ENCODE data around the gene ATXN10.

Gene ATXN10

DNA sequence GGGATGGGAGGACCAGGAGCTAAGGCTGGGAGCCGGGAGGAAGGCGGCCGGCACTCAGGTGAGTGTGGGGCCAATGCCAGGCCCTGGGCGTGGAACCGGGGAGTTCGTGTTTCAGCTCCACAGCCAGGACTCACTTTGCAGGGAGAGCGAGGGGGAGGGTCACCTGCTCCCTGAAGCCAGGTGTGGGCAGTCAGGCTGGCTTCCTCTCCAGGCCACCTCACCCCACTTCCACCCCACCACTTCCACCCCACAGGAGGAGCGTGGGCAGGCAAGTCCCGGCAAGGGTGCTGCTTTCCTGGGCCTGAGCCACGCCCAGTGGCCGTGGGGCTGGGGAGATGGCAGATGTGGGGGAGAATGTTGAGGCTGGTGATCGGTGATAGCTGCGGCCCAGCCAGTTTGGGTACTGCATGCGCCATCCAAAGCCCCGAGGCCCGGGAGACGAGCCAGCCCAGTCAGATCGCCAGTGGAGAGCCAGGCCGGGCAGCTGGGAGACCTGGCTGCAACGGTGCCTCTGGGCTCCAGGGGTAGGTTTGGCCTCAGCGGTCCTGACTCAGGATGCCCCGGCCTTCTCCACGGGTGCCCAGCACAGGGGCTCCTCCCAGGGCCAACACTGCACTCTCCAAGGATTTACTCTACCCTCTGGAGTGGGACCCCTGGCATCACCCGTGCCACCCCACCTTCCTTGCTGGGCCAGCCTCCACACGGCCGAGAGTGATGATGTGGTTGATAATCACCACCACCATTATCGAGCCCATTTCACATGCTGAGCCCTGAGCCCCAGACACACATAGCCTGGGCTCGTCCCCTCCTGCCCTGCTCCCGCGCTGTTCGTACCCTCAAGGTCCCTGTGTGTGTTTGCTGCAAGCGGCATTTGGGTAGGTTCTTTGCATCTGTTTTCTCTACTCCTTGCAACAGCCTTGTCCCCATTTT is 211.5 kb downstream of the ATXN10 start:
- no peak for DNase-seq

DNA sequence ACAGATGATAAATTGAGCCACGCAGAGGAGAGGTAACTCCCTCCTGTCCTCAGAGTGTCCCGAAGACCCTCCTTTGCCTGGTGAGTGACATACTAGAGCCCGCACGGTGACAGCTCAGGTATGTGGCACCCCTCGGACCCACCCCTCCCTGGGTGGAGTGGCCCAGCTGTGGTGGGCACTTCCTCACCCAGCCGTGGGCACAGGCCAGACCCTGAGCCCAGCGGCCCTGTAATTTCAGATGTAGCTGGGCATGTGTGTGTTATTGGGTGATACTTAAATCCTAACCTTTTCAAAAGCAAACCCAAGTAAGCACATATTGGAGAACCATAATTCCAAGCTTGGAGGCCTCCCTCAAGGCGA is 212.2 kb downstream of the ATXN10 start:
- DNase-seq: no peak

DNA sequence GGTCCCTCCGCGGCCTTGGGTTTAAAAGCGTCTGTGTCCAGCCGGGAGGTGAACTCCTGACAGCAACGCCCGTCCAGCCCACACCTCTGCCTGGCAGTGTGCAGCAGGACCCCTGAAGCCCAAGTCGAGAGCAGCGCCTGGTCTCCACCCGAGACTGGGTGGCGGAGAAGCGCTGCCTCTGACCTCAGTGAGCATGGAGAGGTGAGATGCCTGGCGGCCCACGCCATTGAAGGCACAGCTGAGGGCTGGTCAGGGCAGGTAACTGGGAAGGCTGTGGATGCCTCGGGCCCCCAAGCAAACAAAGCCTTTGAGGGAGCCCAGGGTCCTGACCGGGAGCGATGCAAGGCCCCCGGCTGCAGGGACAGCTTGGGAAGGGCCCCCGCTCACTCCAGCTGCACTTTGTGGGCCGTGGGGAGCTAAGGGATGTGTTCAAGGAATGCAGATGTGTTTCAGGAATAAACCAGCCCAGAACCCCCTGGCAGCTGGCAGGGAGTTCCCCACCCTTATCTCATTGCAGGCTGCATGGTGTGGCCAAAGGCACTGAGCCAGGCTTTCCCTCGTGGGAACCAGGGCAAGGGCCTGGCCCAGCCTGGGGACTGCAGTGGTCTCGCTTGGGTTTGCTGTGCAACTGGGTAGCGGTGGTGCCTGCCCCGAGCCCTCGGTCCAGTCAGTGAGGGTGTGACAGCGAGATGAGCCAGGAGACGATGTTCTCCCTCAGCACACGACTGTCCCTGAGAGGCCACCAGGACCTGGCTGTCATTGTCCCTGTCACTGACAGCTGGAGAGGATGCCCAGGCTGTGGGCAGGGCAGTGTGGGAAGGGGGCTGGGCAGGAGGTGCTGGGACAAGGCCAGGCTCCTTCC is 212.8 kb downstream of the ATXN10 start:
- DNase-seq: no peak

DNA sequence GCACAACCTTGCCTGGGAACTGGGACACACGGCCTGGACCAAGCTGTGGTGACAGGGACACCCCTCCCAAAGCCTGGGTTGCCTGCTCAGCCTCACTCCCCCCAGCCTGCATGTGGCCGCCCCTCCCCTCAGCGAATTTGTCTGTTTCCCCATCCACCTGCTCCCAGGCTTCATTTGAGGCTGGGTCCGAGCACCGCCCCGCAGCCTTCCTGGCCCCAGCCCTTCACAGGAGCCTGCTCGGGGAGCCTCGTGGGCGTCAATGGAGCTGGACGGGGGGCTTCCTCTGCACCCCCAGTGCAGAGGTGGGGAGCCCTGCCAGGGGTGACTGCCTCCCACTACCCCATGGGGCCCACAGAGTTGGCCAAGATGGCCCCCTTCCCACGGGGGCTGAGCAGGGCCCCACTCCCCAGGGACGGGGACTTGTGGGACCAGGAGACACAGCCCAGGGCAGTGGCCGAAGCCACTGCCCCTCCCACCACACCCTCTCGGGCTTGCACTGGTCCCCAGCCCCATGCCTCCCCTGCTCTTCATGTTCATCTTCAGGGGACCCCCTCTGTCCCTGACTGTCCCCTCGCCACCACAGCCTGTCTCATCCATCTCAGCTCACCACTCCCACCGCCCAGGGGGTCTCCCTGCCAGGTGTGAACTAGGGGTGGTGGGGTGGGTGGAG is 213.7 kb downstream of the ATXN10 start:
- DNase-seq: no peak

DNA sequence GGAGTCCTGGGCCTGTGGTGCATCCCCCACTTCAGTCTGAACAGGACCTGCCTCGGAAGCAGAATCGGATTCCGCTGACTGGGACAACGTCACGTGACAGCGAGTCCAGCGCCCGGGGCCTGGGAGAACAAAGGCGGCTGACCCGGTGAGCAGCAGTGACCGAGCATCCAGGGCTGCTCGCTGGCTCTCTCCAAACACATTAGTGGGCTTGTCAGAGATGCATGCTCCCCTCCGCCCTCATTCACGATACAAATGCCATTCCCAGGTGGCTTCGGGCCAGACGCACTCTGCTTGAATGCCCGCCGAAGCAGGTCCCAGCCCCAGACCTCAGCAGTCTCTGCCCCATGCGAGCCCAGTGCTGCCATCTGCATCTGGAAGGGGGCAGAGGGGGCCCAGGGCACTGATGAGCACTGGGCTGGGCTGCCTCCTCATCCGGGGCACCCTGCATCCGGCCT is 214.3 kb downstream of the ATXN10 start:
- DNase-seq: no peak

DNA sequence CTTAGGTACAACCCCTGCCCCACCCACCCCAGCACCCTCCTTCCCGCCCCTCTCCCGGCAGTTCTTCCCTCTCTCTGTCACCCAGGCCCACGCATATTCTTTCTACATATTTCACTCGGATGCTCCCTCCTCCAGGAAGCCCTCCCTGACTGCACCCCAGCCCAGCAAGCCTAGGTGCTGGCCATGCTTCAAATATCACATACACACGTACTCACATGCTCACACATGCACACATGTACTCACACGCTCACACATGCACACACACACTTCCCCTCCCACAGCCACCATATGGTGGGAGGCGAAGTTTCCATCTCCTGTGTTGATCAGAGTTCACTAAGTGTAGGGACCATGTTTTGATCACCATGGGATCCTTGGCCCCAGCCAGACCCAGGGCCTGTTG is 214.9 kb downstream of the ATXN10 start:
- DNase-seq: no peak

DNA sequence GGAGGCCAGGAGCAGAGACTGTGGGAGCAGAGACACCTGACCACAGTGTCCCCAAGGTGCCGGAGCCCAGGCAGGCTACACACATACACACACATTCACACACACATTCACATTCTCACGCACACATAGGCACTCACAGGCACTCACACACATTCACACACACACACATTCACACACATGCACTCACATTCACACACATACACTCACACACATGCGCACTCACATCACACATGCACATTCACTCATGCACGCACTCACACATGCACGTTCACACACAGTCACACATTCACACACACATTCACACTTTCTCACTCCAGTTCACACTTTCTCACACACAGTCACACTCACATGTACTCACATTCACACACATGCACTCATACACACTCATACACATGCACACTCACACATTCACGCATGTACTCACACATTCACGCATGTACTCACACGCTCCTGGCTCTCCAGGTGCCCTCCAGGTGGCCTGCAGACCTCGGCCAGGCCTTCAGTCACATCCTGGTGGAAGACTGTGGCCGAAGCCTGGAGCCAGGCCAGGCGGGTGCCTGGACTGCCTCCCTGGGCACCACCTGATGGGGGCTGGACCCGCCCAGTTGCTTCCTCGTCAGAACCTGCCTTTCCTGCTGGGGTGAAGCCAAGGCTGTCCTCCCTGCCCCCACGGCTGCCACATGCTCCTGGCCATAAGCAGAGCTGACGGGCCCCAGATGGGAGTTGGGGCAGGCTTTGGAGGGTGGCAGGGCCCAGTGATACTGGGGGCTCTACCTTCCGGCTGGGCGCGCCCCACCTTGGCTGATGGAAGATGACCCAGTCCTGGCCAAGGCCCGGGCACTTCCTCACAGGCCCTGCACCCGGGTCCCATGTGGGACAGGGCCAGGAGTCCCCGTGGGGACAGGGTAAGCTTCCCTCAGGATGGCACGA is 215.8 kb downstream of the ATXN10 start:
- no peak for DNase-seq

DNA sequence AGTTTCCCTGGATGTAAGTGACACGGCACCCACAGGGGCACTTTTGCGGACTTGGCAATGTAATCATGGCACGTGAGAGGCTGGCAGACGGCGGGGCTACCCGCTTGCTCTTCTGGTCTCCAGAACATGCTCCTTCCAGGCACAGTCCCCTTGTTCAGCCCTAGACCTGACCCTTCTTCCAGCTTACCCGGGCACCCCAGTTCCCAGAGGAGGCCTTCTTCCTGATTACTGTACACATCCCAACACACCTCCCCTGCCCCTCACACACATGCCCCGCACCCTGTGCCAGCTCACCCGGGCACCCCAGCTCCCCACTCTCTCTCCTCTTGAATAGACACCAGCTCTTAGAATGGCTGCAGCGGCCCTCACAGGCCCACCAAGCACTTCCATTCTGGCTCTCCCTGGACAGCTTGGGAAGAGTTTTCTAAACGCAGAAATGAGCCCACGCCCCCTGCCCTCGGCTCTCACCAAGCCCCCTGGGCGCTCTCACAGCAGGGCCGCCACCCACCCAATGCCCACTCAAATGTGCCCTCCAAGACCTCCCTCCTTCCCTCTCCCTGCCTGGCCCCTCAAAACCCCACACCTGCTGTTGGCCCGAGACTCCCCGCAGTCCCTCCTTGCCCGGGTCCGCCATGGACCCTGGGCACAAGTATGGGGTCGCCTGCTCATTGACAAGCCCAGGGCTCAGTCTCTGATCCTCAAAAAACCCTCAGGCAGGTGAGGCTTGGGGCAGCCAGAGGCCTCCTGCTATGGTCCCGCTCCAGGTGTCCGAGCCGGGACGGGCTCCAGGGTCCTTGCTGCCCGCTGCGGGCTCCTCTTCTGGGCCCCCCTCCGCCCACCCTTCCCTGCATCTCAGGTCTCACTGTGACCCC is 216.8 kb downstream of the ATXN10 start:
- DNase-seq: no peak

DNA sequence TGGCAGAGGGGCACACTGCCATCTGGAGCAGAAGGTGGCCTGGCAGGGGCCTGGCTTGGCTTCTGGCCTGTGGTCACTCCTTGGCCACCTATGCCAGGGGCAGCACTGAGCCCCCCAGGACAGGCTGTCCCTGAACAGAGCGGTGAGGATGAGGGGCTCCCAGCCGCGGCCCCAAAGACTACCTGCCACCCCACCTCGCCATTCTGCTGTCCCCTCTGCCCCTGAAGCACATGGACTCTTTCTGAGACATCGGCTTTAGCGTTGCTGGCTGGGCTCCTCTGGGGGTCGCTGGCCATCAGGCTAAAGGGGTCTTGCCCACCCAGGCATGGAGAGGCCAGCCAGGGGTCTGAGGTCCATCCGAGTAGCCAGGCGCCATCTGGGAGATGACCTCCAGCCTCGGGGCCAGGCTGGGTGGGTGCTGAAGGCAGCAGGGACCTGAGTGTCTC is 217.5 kb downstream of the ATXN10 start:
- no peak for DNase-seq

DNA sequence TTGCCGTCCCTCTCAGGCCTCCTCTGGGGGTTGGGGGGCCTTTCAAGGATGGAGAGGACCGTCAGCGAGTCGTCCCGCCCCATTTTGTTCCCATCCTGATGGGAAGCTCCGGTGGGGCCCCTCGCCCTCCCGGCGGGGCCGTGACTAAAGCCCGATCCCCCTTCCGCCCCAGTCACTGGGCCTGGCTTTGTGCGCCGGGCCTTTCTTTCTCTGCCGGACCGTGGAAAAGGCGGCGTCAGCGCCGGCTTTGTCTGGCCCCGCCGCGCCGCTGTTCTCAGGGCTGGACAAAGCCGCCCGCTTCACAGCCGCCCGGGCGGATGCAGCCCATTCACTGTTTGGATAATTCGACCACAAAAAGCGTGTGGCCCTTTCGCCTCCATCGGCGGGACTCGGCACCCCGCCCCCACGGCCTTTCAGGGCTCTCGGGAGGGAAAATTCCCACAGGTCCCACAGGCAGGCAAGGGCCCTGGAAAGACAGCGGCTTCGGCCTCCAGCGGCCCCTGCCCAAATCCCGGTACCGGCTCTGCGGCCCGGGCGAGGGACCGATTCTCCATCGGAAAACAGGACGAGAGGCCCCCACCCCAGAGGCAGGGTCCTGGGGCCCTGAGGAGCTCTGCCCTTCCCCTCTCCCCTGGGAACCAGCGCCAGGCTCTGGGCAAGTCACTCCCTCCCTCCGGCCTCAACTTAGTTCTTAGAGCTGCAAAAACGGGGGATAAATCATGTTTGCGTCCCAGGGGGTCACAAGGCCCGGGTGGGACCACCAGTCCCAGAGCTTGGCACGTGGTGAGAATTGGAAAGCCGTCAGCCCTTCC is 218.1 kb downstream of the ATXN10 start:
- no peak for DNase-seq

DNA sequence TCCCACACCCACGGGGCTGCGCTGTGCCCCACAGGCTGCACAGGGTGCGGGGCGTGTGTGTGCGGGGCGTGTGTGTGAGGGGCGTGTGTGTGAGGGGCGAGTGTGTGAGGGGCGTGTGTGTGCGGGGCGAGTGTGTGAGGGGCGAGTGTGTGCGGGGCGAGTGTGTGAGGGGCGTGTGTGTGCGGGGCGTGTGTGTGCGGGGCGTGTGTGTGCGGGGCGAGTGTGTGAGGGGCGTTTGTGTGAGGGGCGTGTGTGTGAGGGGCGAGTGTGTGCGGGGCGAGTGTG is 218.7 kb downstream of the ATXN10 start:
- DNase-seq: no peak

DNA sequence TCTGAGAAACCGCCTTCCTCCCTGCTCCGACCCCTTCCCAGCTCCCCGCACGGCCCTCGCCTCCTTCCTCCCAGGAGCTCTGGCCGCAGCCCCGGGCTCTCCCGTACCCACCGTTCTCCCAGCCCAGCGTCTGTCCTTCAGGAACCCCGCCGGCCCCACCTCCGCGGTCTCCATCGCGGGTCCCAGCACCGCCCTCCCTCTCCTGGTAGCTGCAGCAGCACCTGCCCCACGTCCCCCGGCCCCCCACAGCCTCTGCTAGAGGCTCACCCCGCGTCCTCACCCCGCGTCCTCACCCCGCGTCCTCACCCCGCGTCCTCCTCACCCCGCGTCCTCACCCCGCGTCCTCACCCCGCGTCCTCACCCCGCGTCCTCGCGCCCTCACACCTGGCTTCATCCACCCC is 219.4 kb downstream of the ATXN10 start:
- DNase-seq: no peak

DNA sequence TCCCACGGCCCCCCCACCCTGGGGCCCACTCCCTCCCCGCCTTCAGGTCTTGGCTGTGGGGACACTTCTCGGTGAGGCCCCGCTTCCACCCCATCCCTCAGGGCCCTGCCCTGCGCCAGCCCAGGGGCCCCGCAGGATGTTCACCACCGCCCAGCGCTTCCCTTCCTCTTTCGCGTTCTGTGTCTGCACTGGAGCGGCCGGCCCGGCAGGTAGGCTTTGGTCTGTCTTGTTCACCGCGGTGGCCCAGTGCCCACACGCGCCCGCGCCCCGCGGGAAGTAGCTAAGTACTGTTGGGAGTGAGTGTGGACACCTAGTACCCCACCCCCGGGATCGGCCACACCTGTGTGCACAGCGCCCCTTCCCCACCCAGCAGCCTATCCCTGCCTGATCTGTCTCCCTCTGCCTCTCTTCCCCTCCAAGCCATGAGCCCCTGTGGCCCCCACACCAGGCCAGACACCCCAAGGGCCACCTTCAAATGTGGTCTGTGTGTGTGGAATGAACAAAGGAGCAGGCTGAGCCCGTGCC is 219.9 kb downstream of the ATXN10 start:
- DNase-seq: no peak

DNA sequence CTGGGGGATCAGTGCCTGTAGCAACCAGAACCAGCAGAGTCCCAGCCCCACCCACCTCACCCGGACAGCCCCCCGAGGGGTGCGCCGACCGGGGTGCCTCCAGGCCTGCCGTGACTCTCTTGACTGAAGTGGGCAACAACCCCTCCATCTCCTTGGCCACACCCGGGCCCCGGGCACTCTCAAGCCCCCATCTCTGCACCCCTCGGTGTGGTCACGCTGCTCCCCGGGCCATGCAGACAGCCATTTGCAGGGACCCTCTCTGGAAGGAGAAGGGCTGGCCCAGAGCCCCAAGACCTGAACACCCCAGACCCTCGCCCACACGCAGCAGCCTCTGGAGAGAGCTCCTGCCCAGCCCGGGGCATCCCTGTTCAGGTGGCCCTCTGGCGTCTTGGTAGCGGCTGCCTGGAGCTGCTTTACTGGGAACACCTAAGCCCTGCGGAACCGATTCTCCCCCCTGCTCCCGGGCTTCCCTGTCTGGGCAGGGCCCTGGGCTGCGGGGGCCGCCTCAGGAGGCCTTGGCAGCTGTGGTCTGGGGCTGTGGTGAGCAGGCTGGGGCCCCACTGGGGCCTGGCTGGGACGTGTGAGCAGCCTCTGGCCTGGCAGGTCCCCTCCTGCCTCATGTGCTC is 220.5 kb downstream of the ATXN10 start:
- no peak for DNase-seq

DNA sequence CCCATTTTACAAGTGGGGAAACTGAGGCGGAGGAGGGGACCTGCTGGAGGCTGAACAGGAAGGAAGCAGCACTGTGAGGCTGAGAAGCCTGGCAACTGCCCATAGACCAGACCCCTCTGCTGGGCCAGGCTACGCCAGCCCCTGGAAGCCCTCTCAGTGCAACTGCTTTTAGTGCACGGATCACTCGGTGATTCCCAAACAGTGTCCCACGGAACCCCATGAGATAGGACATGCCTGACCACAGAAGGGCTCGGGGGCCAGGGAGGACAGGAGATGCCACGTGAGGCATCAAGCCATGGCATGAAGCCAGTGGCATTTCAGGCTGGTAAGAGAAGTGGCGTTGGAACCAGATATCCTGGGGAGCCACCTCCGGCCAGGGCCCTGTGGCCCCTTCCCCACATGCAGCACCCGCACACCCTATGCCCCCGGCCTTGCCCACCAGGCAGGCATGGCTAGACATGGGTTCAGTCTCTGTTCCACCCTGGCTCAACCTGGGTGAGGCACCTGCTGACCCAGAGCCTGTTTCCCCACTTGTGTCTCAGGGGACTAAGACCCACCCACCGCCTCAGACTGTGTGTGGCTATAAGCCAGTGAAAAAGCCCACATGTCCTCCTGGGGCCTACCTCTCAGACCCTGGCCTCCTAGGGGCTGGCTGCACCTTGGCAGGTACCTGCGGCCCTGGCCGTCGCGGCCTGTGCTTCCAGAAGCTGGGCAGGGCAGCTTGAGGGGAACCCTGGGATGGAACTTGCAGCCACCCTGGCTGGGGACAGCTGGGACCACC is 221.2 kb downstream of the ATXN10 start:
- no peak for DNase-seq

DNA sequence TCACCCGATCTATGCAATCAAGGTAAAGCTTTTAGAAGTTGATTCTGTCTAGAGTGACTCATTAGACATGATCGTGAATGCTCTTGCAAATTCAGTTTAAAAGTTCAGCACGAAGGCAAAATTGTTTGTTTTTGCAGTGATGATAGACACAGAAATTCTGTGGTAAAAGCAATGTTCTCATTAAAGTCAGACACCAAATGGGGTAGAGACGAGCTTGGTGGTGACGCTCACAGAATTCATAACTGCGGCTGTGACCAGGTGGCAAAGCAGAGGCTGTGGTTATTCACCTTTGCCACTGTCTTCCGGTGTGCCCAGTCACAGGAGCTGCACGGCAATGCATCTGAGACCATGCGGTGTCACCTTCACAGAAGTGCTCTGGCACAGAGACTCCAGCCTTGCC is 221.9 kb downstream of the ATXN10 start:
- DNase-seq: no peak

Measured in NCI-H446 treated with DMSO at 0.1 percent for 48 hours (cell line).